ENCODE measurements around the gene DKK1. TPM values are rescaled to one million over a fixed set of nuclear protein-coding genes. Genes with fewer than 3 reads are reported as not detected.

Gene DKK1
- total and polyA plus RNA-seq, 2 of the 4 experiments (the other 2 are of a cell fraction): 97.6 to 116 TPM

DNA sequence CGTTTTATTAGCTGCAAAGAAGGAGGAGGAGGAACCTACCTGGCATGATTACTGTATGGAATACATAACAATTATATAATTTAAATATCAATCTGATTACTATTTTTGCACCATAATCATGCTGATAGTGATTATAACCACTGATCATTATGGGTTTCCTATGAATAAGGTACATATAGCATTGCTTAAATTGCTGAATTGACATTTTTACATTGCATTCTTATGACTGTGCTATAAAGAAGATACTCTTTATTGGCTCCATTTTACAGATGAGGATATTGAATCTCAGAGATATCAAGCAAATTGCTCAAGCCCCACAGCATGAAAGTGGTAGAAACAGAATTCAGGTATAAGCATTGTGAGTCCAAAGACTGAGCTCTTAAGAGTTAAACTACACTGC is 23.1 kb downstream of the DKK1 start:
- intact Hi-C loops (cut with micrococcal nuclease) (no loop called here), dilution Hi-C loops (cut with HindIII; ENCODE audit: low sequenced_read_pairs, unreplicated experiment) (no loop called here), in situ Hi-C loops (cut with MboI; ENCODE audit: low sequenced_read_pairs) (no loop called here)
- H2AK5ac ChIP-seq (ENCODE audit: low read depth, low read length): no peak overlapping the region
- no peak for DNase-seq
- BruUV-seq (replicated peaks): no TSS peak
- H2BK15ac ChIP-seq (ENCODE audit: low read depth, low read length): no peak overlapping the region
- ChIA-PET POLR2A (ENCODE audit: unreplicated experiment) (no interaction called here), CTCF (no interaction called here)
- ATAC-seq (ENCODE audit: low read depth): no peak
- peaks cover 3% of the 10 kb centered on the region for H3K4me1 ChIP-seq (ENCODE audit: control insufficient read depth, insufficient read depth, low read length)
- no peak overlapping the region for H3K27ac ChIP-seq (ENCODE audit: insufficient read depth, low read length)
- H3K4me2 ChIP-seq (ENCODE audit: low read depth, low read length): no peak overlapping the region
- H3K23ac ChIP-seq (ENCODE audit: low read depth, low read length): no peak overlapping the region
- H3K14ac ChIP-seq (replicated peaks; ENCODE audit: low read depth, low read length): no peak overlapping the region
- no peaks in the 10 kb centered on the region for H3K27me3 ChIP-seq (ENCODE audit: control insufficient read depth, insufficient read depth, low read length)
- TF ChIP-seq CEBPB (IDR thresholded peaks at IDR 0.05; ENCODE audit: low read depth, low read length) (no peak), MAFK (IDR thresholded peaks at IDR 0.05; ENCODE audit: low read depth, low read length) (peak; percentile 98), RFX5 (IDR thresholded peaks at IDR 0.05; ENCODE audit: low read depth, low read length) (no peak)
- H4K91ac ChIP-seq (ENCODE audit: insufficient read depth, low read depth, low read length): no peak overlapping the region
- H2BK120ac ChIP-seq (ENCODE audit: low read depth, low read length): no peak overlapping the region
- no peak overlapping the region for H3K4me3 ChIP-seq (ENCODE audit: insufficient read depth, low read depth, low read length)
- H3K9ac ChIP-seq (ENCODE audit: low read depth, low read length): no peak overlapping the region
- no peak overlapping the region for H2AFZ ChIP-seq (replicated peaks; ENCODE audit: low read length, poor library complexity)
- H2BK20ac ChIP-seq (ENCODE audit: low read depth, low read length): no peak overlapping the region
- no peaks in the 10 kb centered on the region for H3K36me3 ChIP-seq (ENCODE audit: control insufficient read depth, insufficient read depth, low read length)
- no peak overlapping the region for H3K56ac ChIP-seq (ENCODE audit: extremely low read depth, insufficient read depth, low read length)
- H4K20me1 ChIP-seq (ENCODE audit: insufficient read depth, low read length): no peaks in the 10 kb centered on the region
- H3K4ac ChIP-seq (ENCODE audit: low read depth, low read length): no peak overlapping the region
- H4K5ac ChIP-seq (ENCODE audit: low read depth, low read length): no peak overlapping the region
- no peak overlapping the region for H3K18ac ChIP-seq (ENCODE audit: low read depth, low read length)
- H3K9me1 ChIP-seq (ENCODE audit: insufficient read depth, low read length): peaks cover 3% of the 10 kb centered on the region; the same call in 1 of the 2 replicates
- no CpG with 5 or more reads among the region's 1 CpG for WGBS, 2 experiments (ENCODE audit: extremely low coverage in 2 of 2, insufficient read length in 1 of 2)
- no peaks in the 10 kb centered on the region for H3K79me1 ChIP-seq (ENCODE audit: low read depth in 1 of 2, low read length in 2 of 2)
- H3K9me3 ChIP-seq (ENCODE audit: control insufficient read depth, insufficient read depth, low read length): no peaks in the 10 kb centered on the region
- no peak overlapping the region for H4K8ac ChIP-seq (ENCODE audit: low read depth in 2 of 2, low read length in 2 of 2)
- H2BK5ac ChIP-seq (ENCODE audit: low read depth, low read length, poor library complexity, severe bottlenecking): no peak overlapping the region
- no peak overlapping the region for H2AK9ac ChIP-seq (replicated peaks; ENCODE audit: low read depth, low read length, poor library complexity)

Data from IMR-90 (cell line).